ENCODE data around the gene KAT2A. TPM values are rescaled to one million over a fixed set of nuclear protein-coding genes. Genes with fewer than 3 reads are reported as not detected.

KAT2A gene
- total RNA-seq, 2 experiments from 2014 or later: 52.6 to 54.2 TPM

DNA sequence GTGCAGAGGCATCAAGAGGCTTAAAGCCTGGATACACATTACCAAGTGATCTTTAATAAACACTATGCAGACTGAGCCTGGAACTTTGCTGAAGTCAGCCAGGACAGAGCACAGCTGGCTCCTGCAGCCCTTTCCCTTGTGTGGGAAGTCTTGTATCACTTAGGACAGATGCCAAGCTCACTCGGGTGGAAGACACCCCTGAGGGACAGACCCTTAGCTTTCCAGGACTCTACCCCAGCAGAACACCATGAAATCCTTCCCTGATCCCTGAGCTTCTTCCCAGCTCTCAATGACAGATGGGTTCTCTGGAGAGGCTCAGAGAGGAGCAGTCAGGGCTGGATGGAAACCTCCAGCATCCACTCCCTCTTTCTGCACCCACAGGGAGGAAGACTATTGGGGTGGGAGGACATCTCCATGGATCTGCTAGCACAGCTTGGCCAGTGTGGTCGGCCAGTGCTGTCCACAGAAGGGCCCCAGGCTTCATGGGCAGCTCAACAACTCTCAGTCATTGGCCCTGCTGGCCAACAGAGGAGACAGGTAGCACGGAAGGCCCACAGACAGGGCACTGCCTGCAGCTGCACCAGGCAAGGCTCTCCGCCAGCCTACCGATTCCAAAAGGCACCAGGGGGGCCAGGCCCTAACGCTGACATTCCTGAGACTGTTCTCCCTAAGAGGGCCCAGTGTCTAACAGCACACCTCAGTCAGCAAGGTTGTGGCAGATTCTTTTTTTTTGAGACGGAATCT, 17.8 kb upstream of the KAT2A start:
- POLR2A ChIA-PET: no interaction called here
- CTCF ChIA-PET: interaction anchor here (1.0 kb wide), 1 partner anchor 19 kb away, joined by 3 read pairs; no protein-coding TSS in a partner anchor

DNA sequence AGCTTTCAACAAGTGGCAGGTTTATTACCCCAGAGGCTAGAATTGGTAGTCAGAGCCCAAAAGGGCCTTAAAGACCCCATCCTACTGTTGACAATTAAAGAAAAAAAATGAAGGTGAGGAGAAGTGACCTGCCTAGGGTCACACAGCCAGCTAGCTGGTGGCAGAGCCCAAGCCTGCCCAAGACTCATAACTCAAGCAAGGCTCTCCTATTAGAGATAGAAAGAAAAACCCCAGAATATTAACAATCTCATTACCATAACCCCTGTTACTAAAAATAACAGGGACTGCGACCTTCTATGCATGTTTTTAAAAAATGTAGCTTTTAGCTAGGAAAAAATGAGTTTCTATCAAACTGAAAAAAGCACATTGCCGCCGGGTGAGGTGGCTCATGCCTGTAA, 15.5 kb upstream of the KAT2A start:
- CTCF ChIA-PET: interaction anchor here (0.8 to 1.2 kb wide), 2 partner anchors 9 to 85 kb away, joined by 3 to 4 read pairs; no protein-coding TSS in a partner anchor
- POLR2A ChIA-PET: interaction anchor here (0.7 kb wide), 1 partner anchor 16 kb away, joined by 5 read pairs; no protein-coding TSS in a partner anchor

DNA sequence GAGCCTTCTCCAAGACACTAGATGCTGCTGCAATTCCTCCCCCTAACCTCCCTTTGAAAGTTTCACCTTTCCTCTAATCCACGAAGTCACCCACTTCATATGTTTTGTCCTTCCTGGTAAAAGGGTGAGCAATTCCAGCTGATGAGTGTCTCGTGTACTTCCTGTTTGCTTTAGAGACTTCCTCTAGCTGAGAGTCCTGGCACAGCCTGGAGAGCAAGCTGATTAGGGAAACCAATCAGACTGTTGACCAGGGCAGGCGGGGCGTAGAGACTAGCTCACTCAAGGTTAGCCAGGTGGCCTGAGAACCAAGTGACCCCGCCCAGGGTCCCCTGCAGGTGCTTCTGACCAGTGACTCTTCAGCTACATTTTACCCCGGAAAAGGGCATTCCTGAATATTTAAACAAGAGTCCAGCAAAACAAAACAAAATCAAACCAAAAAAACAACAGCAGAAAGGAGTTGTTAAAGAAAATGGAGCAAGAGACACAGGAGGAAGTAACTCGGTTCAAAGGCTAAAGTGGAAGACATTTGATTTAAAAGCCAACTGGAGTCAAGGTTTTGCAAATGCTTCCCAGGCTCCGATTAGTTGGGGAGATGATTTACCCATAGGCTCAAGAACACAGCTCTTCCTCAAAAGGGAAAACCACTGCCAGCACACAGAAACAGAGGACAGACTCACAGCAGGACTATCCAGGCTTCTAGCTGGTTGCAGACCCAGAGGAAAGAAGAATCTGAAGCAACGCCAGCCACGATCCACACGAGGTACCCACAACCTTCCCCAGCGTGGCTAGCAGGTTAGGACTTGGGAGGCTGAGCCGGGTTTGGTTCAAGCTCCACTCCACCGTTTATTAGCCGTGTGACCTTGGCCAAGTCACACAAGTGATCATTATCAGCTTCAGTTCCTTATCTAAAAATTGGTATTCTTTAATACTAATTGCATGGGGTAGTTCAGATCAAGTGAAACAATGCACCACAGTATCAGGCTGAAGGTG, 14.8 kb upstream of the KAT2A start:
- POLR2A ChIA-PET: no interaction called here
- CTCF ChIA-PET: interaction anchor here (0.8 kb wide), 2 partner anchors 8 to 177 kb away, joined by 3 read pairs; no protein-coding TSS in a partner anchor

DNA sequence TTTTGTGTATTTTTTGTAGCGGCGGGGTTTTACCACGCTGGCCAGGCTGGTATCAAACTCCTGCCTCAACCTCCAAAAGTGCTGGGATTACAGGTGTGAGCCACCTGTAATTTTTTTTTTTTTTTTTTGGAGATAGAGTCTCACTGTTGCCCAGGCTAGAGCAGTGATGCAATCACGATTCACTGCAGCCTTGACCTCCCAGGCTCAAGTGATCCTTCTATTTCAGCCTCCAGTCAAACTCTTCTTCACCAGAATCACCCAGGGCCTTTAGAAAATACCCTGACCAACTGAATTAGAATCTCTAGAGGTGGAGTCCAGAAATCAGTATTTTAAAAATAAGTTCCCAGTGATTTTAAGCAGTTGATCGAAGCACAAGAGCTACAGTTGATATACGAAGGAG, 14.0 kb upstream of the KAT2A start:
- CTCF ChIA-PET: interaction anchor here (0.8 kb wide), 1 partner anchor 178 kb away, joined by 3 read pairs; no protein-coding TSS in a partner anchor
- POLR2A ChIA-PET: no interaction called here

DNA sequence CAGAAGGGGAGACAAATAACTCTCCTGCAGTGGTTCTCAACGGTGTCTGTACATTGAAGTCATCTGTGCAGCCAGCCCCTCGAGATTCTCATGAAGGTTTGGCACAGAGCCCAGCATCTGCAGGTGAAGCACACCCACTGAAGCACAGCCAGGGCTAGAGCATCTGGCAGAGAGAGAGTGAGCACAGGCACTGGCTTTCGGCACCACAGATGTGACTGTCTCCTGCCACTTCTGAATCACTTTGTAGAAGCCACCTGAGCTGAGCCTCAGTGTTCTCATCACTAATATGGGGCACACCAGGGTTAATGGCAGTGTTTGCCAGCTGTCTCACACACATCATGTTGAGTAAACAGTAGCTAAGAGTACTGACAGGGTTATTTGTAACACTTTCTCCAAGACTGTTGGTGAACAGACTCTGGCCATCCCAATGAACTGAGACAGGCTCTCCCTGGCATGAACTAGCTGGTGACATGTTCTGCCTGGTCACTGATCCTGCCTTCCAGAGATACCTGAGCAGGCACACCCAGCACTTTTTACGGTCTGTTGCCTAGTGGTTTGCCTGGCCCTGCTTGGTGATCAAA, 12.4 kb upstream of the KAT2A start:
- POLR2A ChIA-PET: no interaction called here
- CTCF ChIA-PET: interaction anchor here (1.0 to 1.4 kb wide), 2 partner anchors 16 to 29 kb away, joined by 4 read pairs; no protein-coding TSS in a partner anchor

DNA sequence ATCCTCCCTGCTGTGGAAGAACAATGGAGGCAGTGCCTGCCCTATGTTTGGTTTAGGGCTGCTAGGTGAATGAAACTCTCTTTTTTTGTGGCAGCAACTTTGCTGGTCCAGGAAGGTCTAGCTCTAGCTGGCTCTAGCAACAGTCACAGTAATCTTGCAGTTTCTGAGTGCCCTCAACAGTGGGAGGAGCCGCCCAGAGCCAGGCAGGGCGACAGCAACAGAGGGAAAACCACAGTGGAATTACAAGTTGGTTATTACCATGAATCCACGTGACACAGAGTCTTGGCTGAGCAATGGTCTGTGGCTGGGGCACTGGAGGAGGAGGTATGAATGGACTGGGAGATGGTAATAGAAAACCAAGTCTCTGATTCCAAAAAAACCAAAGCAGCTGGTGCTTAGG, 11.8 kb upstream of the KAT2A start:
- POLR2A ChIA-PET: interaction anchor here (1.2 kb wide), 1 partner anchor 10 kb away, joined by 3 read pairs; no protein-coding TSS in a partner anchor

DNA sequence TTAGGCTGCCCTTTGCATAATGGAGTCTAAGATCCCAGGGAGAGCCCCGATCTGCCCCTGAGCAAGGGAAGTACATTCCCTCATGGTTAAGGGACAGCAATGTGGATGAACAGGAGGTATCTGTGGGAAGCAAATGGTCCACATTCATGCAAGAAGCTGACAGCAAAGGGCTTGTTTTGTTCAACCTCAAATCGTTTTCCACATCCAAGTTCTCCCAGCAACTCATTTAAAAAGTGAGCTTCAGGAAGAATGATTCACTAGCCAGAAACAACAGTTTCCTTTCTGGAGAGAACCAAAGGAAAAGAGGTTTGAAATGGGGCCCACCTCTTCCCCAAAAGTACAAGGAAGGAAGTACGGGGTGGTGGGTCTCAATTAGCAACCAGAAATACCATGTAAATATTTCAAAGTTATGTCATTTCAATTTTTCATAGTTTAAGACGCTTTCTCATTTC, 10.8 kb upstream of the KAT2A start:
- POLR2A ChIA-PET: interaction anchor here (1.2 kb wide), 1 partner anchor 11 kb away, joined by 3 read pairs; no protein-coding TSS in a partner anchor
- CTCF ChIA-PET: interaction anchor here (1.4 to 1.6 kb wide), 3 partner anchors 10 to 20 kb away, joined by 3 to 4 read pairs (median 3); partner anchors contain the start of gene HSPB9

More for the DNA sequence above, 11.8 kb upstream of the KAT2A start:
- CTCF ChIA-PET: interaction anchor here (1.4 to 1.6 kb wide), 2 partner anchors 16 to 19 kb away, joined by 3 to 4 read pairs; no protein-coding TSS in a partner anchor

DNA sequence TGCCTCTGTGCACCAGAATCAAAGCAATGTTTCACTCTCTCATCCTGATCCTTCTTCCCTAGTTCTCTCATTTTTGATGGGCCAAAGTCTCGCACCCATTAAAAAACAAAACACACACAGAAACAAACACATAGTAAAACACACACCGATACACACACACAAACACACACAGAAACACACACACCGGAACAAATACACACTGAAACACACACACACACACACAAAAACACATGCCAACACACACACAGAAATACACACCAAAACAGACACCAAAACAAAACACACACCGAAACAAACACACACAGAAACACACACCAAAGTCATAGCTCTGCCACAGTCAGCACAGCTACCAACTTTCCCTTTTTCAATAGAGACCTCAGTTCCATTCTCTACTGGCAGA, 10.1 kb upstream of the KAT2A start:
- ChIA-PET POLR2A (no interaction called here), CTCF (interaction anchor here (0.8 to 1.4 kb wide), 2 partner anchors 9 to 64 kb away, joined by 3 read pairs; partner anchors contain the start of gene HSPB9)

DNA sequence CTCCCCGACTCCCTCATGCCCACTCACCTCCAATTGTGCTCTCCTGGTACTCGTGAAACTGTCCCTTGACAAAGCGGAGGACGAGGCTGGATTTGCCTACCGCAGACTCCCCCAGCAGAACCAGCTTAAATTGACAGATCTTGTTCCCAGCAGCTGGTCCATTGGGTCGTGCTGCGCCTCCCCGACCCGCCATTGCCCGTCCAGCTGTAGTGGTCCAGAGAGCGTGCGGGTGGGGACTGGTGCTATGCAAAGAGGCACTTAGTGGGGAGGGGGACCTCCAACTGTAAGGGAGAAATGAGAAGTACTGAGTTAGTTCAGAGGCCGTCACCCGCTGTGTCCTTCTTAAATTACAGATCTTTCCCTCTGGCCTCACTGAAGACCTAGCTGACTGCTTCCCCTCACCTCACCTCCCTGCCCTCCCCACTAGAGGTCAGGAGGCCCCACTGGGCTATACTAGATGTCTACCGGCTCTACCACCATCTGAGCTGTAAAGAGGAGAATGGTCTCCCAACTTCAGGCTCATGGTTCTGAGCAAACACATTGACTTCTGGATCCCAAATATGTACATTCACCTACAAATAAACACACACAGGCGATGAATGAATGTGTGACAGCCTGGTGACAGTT, 9.3 kb upstream of the KAT2A start:
- ChIA-PET CTCF (interaction anchor here (0.5 to 0.8 kb wide), 2 partner anchors 63 to 295 kb away, joined by 3 to 4 read pairs; no protein-coding TSS in a partner anchor), POLR2A (interaction anchor here (0.9 to 1.8 kb wide), 2 partner anchors 9 to 18 kb away, joined by 4 to 7 read pairs; partner anchors contain the start of genes DHX58 and KAT2A)

DNA sequence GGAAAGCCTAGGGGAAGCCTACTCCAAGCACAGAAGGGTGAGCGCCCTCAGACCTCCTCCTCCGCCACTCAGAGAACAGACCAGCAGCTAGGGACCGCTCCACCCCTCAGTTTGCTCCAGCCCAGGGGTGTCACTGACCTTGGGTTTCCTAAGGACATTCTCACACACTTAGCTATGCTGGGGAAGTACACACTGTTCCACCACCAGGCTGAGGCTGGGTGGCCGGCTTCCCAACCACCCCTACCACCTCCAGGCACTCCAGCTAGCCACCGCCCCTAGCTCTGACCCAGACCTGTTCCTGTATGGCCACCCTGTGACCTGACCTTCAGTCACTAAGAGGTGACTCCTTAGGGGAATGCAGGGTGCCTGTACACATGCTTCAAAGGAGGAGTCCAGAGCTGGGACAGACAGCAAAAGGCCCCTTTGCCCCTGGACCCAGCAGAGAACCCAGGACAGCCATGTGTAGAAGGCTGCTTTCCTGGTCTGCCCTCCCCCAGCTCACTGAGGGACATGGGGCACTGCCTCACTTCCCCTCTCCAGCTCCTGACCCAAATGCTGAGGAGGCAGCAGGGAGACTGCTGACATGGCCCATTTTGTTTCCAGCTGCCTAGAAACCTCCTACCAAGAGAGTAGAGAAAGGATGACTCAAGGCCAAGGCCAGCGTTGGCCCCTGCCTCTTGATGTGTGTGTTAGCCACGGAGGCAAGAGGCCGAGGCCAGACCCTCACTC, 8.1 kb upstream of the KAT2A start:
- ChIA-PET CTCF (interaction anchor here (0.6 kb wide), 1 partner anchor 65 kb away, joined by 3 read pairs; no protein-coding TSS in a partner anchor), POLR2A (interaction anchor here (0.9 to 1.8 kb wide), 2 partner anchors 8 to 17 kb away, joined by 4 to 7 read pairs; partner anchors contain the start of genes DHX58 and KAT2A)

DNA sequence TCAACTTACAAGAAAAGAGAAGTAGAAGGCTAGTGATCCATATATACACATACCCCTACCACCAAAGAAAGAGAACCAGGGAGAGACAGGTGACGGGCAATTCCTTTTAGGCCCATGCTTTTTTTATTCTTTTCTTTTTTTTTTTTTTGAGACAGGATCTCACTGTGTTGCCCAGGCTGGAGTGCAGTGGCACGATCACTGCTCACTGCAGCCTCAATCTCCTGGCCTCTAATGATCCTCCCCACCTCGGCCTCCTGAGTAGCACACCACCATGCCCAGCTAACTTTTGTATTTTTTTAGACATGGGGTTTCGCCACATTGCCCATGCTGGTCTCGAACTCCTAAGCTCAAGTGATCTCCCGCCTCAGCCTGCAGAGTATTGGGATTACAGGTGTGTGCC, 6.2 kb upstream of the KAT2A start:
- ChIA-PET POLR2A (no interaction called here), CTCF (interaction anchor here (1.2 kb wide), 1 partner anchor 9 kb away, joined by 3 read pairs; no protein-coding TSS in a partner anchor)

DNA sequence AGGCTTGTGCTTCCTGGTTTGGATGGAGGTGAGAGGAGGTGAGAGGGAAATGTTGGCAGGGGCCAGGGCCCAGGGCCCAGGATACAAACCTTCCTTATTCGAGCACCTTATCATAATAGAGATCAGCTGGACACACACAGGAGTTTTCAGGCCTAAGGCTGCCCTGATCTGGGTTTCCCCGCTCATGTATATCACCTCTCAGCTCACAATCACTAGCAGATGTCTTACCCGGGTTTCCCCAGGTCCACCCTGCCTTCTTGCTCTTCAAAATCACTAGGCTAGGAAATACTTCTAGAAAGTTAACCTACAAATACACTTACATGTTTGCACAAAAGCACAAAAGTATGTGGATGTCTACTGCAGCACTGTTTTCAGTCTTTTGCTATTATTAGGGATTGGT, 5.7 kb upstream of the KAT2A start:
- POLR2A ChIA-PET: no interaction called here

DNA sequence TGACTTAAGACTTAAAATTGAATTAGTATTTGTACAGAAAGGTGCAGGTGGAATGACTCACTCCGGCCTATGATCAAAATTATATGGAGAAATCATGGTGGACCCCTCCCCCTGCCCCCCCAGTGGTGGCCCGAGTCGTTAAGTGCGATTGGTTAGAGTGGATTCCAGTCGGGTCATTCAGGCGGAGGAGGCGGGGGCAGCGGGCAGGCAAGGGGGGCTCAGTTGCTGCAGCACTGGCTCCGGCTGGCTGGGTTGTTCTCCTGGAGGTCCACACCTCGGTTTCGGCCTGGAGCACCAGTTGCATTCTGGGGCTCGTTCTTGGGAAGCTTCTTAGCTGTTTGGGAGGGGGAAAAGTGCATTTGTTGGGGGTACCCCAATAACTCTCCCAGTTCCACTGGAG, 4.4 kb upstream of the KAT2A start:
- CTCF ChIA-PET: no interaction called here

More for the DNA sequence above, 5.7 kb upstream of the KAT2A start:
- CTCF ChIA-PET: no interaction called here

DNA sequence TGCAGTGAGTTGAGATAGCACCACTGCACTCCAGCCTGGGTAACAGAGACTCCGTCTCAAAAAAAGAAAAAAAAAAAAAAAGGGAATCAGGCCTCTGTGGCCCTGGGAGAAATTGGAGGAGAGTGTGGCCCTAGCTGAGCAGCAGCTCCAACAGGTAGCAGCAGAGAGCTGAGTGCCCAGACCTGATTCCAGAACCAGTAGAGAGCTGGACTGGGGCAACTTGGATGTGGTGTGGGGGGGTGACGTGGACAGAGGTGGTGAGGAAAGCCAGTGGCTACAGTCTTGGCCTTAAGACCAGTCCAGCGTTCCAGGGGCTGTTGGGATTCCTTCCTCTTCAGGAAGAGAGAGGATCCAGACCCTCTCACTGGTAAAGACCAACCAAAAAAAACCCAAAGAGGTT, 3.1 kb upstream of the KAT2A start:
- CTCF ChIA-PET: interaction anchor here (0.8 kb wide), 1 partner anchor 82 kb away, joined by 3 read pairs; no protein-coding TSS in a partner anchor
- POLR2A ChIA-PET: interaction anchor here (0.6 kb wide), 1 partner anchor 287 kb away, joined by 3 read pairs; no protein-coding TSS in a partner anchor

More for the DNA sequence above, 4.4 kb upstream of the KAT2A start:
- POLR2A ChIA-PET: no interaction called here

DNA sequence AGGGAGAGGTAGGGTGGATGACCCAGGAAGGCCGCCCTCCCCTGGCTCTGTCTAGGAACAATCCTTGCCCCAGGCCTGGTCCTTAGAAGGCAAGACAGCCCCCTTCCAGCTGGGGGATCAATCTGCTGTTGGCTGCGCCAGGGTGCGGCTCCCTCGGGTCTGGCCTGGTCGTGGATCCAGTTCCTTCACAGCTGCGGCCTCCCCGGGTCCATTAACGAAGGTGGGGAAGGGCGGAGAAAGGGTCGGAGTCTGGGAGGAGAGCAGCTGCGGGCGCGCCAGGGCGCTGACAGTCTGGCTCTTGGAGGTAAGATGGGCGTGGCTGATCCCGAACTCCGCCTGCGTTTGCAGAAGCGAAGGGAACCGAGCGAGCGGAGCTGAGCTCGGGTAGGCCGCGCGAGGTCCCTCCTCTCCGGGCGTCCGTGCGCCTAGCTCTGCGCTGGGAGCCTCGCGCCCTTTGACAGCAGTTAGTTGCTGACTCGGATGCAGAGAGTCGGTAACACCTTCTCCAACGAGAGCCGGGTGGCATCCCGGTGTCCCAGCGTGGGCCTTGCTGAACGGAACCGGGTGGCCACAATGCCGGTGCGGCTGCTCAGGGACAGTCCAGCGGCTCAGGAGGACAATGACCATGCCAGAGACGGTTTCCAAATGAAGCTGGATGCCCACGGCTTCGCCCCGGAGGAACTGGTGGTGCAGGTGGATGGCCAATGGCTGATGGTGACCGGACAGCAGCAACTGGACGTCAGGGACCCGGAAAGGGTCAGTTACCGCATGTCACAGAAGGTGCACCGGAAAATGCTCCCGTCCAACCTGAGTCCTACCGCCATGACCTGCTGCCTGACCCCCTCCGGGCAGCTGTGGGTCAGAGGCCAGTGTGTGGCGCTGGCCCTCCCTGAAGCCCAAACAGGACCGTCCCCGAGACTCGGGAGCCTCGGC, 1.5 kb upstream of the KAT2A start, which contains the start of gene HSPB9:
Gene HSPB9, plus strand, starts transcription at position 434 of the 933 bp plus-strand sequence. Its CDS starts 47 bp downstream, at position 481.
- ChIA-PET POLR2A (no interaction called here), CTCF (interaction anchor here (1.5 kb wide), 1 partner anchor 9 kb away, joined by 3 read pairs; no protein-coding TSS in a partner anchor)

DNA sequence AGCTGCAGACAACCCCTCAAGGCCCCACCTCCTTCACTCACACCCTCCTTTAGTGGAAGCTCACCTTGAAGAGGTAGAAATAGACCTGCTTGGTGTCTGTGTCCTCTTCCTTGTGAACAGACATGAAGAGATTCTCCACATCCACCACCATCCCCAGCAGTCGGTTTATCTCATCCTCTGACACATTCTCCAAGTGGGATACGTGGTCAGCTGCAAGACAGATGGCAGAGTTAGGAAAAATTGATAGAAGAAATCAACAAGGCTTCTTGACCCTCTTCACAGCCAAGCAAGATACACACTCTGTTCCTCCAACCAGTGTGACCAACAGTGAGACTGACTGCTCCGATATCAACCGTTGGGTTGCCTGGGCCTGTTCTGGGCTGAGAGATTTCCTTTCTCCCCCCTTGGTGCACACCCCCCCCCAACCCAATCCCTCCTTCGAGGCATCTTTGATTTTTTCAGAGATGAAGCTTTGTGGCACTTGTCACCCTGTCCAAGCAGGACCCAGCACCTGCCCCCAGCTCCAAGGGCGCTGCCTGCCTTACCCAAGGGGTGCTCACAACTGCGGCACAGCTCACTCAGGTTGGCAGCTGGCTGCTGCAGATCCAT, 902 bp downstream of the KAT2A start:
- CTCF ChIA-PET: interaction anchor here (0.6 to 1.9 kb wide), 11 partner anchors 10 to 285 kb away, joined by 3 to 7 read pairs (median 3); partner anchors contain the start of genes DNAJC7 and NKIRAS2
- POLR2A ChIA-PET: interaction anchor here (0.7 to 1.7 kb wide), 7 partner anchors 8 to 256 kb away, joined by 3 to 7 read pairs (median 4); partner anchors contain the start of genes DHX58, DNAJC7 and NKIRAS2
